Neural progenitor cell (in vitro differentiated cells): Measurements from ENCODE around the gene PAFAH1B1.

Experiments
- CTCF ChIP-seq: fragments of 200-600 bp; sonication (generic); IDR thresholded peaks from 2 replicates; pipeline ENCODE4 v1.5.1; 2017; ENCODE audit warnings: antibody characterized with exemption, mild to moderate bottlenecking
- EZH2 ChIP-seq: fragments of 200-600 bp; sonication (generic); IDR thresholded peaks from 2 replicates; pipeline ENCODE4 v1.6.1; 2017; ENCODE audit warnings: antibody characterized with exemption, mild to moderate bottlenecking, moderate library complexity

GRCh38 chr17:2706911-2707510 is 113.6 kb downstream of the PAFAH1B1 start:
- TF ChIP-seq CTCF (no peak), EZH2 (no peak)
